NCI-H2029 (cell line): ENCODE measurements around the gene LAMA2.

Source experiments
- DNase-seq: peaks from one replicate; lab custom pipeline; 2025; lab: John Stamatoyannopoulos, UW

The LAMA2 gene

GRCh38 chr6:129453073-129453472 lies 570.1 kb downstream of the LAMA2 start:
- no peak for DNase-seq

GRCh38 chr6:129454488-129454887 lies 571.5 kb downstream of the LAMA2 start:
- DNase-seq: no peak

- DNase-seq: no peak
These were observed 572.3 kb downstream of the LAMA2 start for GRCh38 chr6:129455126-129455769.

GRCh38 chr6:129460221-129460620 lies 577.3 kb downstream of the LAMA2 start:
- DNase-seq: no peak

- no peak for DNase-seq
These were observed 586.2 kb downstream of the LAMA2 start for GRCh38 chr6:129469070-129469662.

- DNase-seq: no peak
These were observed 589.3 kb downstream of the LAMA2 start for GRCh38 chr6:129472239-129472638.

- DNase-seq: no peak
These were observed 590.6 kb downstream of the LAMA2 start for GRCh38 chr6:129473546-129473945.

- DNase-seq: no peak
These were observed 592.7 kb downstream of the LAMA2 start for GRCh38 chr6:129475477-129476247.

GRCh38 chr6:129476248-129476564 lies 593.3 kb downstream of the LAMA2 start:
- no peak for DNase-seq

- DNase-seq: no peak
These were observed 593.9 kb downstream of the LAMA2 start for GRCh38 chr6:129476810-129477209.

- DNase-seq: no peak
These were observed 595.4 kb downstream of the LAMA2 start for GRCh38 chr6:129478379-129478778.

- no peak for DNase-seq
These were observed 598.8 kb downstream of the LAMA2 start for GRCh38 chr6:129481706-129482105.

GRCh38 chr6:129485746-129486145 lies 602.8 kb downstream of the LAMA2 start:
- no peak for DNase-seq

GRCh38 chr6:129486327-129486726 lies 603.4 kb downstream of the LAMA2 start:
- DNase-seq: no peak

GRCh38 chr6:129488313-129488712 lies 605.4 kb downstream of the LAMA2 start:
- no peak for DNase-seq

GRCh38 chr6:129489215-129489765 lies 606.4 kb downstream of the LAMA2 start:
- no peak for DNase-seq

GRCh38 chr6:129490521-129491255 lies 607.8 kb downstream of the LAMA2 start:
- DNase-seq: no peak

GRCh38 chr6:129491436-129491835 lies 608.5 kb downstream of the LAMA2 start:
- no peak for DNase-seq

- no peak for DNase-seq
These were observed 609.3 kb downstream of the LAMA2 start for GRCh38 chr6:129492260-129492659.

GRCh38 chr6:129493354-129493902 lies 610.5 kb downstream of the LAMA2 start:
- no peak for DNase-seq

GRCh38 chr6:129494099-129494498 lies 611.2 kb downstream of the LAMA2 start:
- no peak for DNase-seq

- DNase-seq: no peak
These were observed 611.6 kb downstream of the LAMA2 start for GRCh38 chr6:129494586-129494985.
